Tibial artery (tissue), 4 donors: ENCODE measurements around the gene EPHB3.
A peak's percentile ranks its signal among the peaks of the same experiment; 100 is the strongest.
"Not testable (repeated sequence)": the region's sequence is repeated elsewhere in the genome, so short reads cannot be mapped to it uniquely, and the experiment has no call there.

ENCODE experiments used
- DNase-seq, 2 donors: peaks; one replicate each; pipeline ENCODE4 v3.0.0-alpha.2; 2019
- H3K27ac ChIP-seq, 2 donors: fragments of 200-600 bp; sonication (generic) in 1 of 2; 1 replicate in 1 of 2; 2 replicates in 1 of 2; pipeline ENCODE4 v1.5.1; 2018 to 2019; ENCODE audit warnings: mild to moderate bottlenecking in 1 of 2
- H3K27me3 ChIP-seq, 2 donors: fragments of 200-600 bp; sonication (generic) in 1 of 2; one replicate each; pipeline versions ENCODE4 v1.5.1 to v1.6.0; 2016 to 2019
- H3K36me3 ChIP-seq, 3 donors: fragments of 200-600 bp; sonication (generic) in 2 of 3; one replicate each; pipeline ENCODE4 v1.5.1; 2016 to 2019; ENCODE audit warnings: mild to moderate bottlenecking in 2 of 3
- H3K4me1 ChIP-seq, 4 donors: fragments of 200-600 bp; sonication (generic) in 2 of 4; 1 replicate in 3 of 4; 2 replicates in 1 of 4; pipeline ENCODE4 v1.5.1; 2016 to 2019
- H3K4me3 ChIP-seq, 2 donors: fragments of 200-600 bp; sonication (generic) in 1 of 2; 1 replicate in 1 of 2; 2 replicates in 1 of 2; pipeline ENCODE4 v1.5.1; 2018 to 2019; ENCODE audit warnings: mild to moderate bottlenecking in 2 of 2
- H3K9me3 ChIP-seq, 3 donors: fragments of 200-600 bp; sonication (generic) in 1 of 3; one replicate each; pipeline ENCODE4 v1.5.1; 2016 to 2019
- intact Hi-C: fragments of 100-400 bp; cut with DNase I; formaldehyde crosslinking; loops from one replicate; pipeline ENCODE4 v1.15.0; 2023; ENCODE audit warnings: low total_unique reads
- TF ChIP-seq, protein P1 (sequence below), 2 experiments: fragments of 200-600 bp in 1 of 2; fragments of 450-650 bp in 1 of 2; IDR thresholded peaks; one replicate each; pipeline ENCODE4 v1.5.1; 2017 to 2019; ENCODE audit warnings: antibody characterized with exemption in 2 of 2, mild to moderate bottlenecking in 1 of 2, moderate library complexity in 1 of 2

The EPHB3 gene

DNA sequence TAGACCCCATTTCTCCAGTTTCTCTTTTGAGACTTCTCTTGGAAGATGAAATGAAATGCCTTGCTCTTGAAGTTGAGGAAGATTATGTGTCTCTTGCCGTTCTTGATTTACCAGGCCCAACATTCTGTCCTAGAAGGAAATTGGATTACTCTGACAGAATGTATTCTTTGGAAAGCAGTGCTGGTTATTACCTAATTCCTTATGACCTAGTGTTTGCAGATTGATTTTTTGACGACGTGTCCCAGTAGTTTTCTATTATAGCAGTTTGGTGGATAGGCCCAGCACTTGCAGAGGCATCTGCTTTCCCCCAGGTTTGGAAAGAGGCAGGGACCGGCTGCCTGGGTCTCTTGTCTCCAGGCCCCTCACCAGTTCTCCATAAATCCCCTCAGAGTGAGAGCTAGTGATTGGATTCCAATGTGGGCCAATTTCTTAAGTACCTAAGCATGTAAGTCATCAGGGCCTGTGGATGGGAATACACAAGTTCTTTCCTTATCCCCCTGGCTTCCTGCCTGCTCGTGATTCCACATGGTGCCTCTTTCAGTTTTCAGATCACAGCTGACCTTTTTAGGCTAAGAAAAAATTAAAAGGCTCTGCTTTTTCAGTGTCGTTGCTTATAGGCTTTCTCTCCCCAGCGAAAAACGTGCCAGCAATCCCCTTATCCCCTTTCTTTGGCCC lies 50.2 kb downstream of the EPHB3 start:
- intact Hi-C loops = no loop called here
- no peaks in the 10 kb centered on the region for H3K4me1 ChIP-seq
- peak in 1 of 2 donors; percentile 67 for DNase-seq
- TF ChIP-seq, protein P1, sequence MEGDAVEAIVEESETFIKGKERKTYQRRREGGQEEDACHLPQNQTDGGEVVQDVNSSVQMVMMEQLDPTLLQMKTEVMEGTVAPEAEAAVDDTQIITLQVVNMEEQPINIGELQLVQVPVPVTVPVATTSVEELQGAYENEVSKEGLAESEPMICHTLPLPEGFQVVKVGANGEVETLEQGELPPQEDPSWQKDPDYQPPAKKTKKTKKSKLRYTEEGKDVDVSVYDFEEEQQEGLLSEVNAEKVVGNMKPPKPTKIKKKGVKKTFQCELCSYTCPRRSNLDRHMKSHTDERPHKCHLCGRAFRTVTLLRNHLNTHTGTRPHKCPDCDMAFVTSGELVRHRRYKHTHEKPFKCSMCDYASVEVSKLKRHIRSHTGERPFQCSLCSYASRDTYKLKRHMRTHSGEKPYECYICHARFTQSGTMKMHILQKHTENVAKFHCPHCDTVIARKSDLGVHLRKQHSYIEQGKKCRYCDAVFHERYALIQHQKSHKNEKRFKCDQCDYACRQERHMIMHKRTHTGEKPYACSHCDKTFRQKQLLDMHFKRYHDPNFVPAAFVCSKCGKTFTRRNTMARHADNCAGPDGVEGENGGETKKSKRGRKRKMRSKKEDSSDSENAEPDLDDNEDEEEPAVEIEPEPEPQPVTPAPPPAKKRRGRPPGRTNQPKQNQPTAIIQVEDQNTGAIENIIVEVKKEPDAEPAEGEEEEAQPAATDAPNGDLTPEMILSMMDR (IDR thresholded peaks at IDR 0.05) = no peak
- peaks cover 0 to 22% of the 10 kb centered on the region in 2 donors for H3K27me3 ChIP-seq
- H3K27ac ChIP-seq = no peak overlapping the region
- H3K9me3 ChIP-seq = no peaks in the 10 kb centered on the region
- H3K36me3 ChIP-seq = no peaks in the 10 kb centered on the region
- H3K4me3 ChIP-seq = no peak overlapping the region

GRCh38 chr3:184615396-184615795 lies 53.8 kb downstream of the EPHB3 start:
- DNase-seq = no peak
- Histone ChIP-seq H3K27me3 (peaks cover 0 to 9% of the 10 kb centered on the region in 2 donors), H3K9me3 (no peaks in the 10 kb centered on the region), H3K4me1 (peaks cover 0 to 11% (median 0%) of the 10 kb centered on the region in 4 donors), H3K4me3 (no peak overlapping the region), H3K36me3 (no peaks in the 10 kb centered on the region), H3K27ac (no peak overlapping the region)
- intact Hi-C loops = no loop called here
- TF ChIP-seq, protein P1 (IDR thresholded peaks at IDR 0.05) = no peak

- no peak overlapping the region for H3K4me3 ChIP-seq
- H3K27me3 ChIP-seq = peaks cover 0 to 6% of the 10 kb centered on the region in 2 donors
- no peak for DNase-seq
- H3K9me3 ChIP-seq = no peaks in the 10 kb centered on the region
- H3K36me3 ChIP-seq = no peaks in the 10 kb centered on the region
- no peak overlapping the region for H3K27ac ChIP-seq
- intact Hi-C loops = no loop called here
- TF ChIP-seq, protein P1 (IDR thresholded peaks at IDR 0.05) = no peak
- H3K4me1 ChIP-seq = peaks cover 0 to 11% (median 0%) of the 10 kb centered on the region in 4 donors
These were observed 54.9 kb downstream of the EPHB3 start for GRCh38 chr3:184616436-184616835.

- H3K36me3 ChIP-seq, H3K27ac ChIP-seq, H3K9me3 ChIP-seq, intact Hi-C loops, H3K27me3 ChIP-seq, H3K4me3 ChIP-seq, DNase-seq: not testable (repeated sequence)
- H3K4me1 ChIP-seq = peaks cover 0 to 11% (median 0%) of the 10 kb centered on the region in 4 donors
These were observed 55.7 kb downstream of the EPHB3 start for GRCh38 chr3:184617306-184617705.

DNA sequence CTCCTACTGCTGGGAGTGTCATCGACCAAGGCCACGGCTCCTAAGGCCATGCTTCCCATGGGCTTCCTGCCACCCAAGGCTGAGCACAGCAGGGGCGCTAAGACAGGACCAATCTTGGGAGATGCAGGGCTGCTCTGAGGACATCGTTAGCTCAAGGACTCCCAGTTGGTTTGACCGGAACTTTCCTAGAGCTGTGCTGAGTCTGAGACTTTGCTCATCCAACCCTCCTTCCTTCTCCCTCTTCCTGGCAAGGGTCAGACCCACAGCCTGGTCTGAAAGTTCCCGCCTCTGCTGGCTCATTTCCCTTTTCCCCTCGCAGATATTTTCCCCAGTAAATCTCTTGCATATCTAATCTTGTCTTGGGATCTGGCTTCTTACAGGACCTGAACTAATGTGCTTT lies 57.2 kb downstream of the EPHB3 start:
- TF ChIP-seq, protein P1 (IDR thresholded peaks at IDR 0.05) = no peak
- Histone ChIP-seq H3K4me1 (peaks cover 0 to 11% (median 0%) of the 10 kb centered on the region in 4 donors), H3K4me3 (no peak overlapping the region), H3K9me3 (no peaks in the 10 kb centered on the region), H3K27ac (no peak overlapping the region), H3K27me3 (peaks cover 0 to 1% of the 10 kb centered on the region in 2 donors), H3K36me3 (no peaks in the 10 kb centered on the region)
- intact Hi-C loops = no loop called here
- no peak for DNase-seq

GRCh38 chr3:184619369-184619768 lies 57.8 kb downstream of the EPHB3 start:
- Histone ChIP-seq H3K9me3 (no peaks in the 10 kb centered on the region), H3K36me3 (no peaks in the 10 kb centered on the region), H3K27me3 (no peaks in the 10 kb centered on the region), H3K4me3 (no peak overlapping the region), H3K27ac (no peak overlapping the region), H3K4me1 (peaks cover 0 to 11% (median 0%) of the 10 kb centered on the region in 4 donors)
- intact Hi-C loops = no loop called here
- TF ChIP-seq, protein P1 (IDR thresholded peaks at IDR 0.05) = no peak
- DNase-seq = no peak
